HG03039 (cell line): ENCODE measurements around the gene OLIG3.

Source experiments
- ATAC-seq: cut with Tn5 transposase; IDR thresholded peaks from one replicate; pipeline ENCODE4 v1.9.1; 2021; ENCODE audit warnings: mild to moderate bottlenecking, moderate library complexity; ENCODE audit not compliant: unreplicated experiment

The OLIG3 gene

GRCh38 chr6:137472641-137473137 lies 21.5 kb downstream of the OLIG3 start:
- ATAC-seq = no peak

GRCh38 chr6:137471986-137472385 lies 22.2 kb downstream of the OLIG3 start:
- ATAC-seq = no peak

- no peak for ATAC-seq
These were observed 22.7 kb downstream of the OLIG3 start for GRCh38 chr6:137471497-137471896.

GRCh38 chr6:137467211-137467610 lies 27.0 kb downstream of the OLIG3 start:
- ATAC-seq = no peak

- no peak for ATAC-seq
These were observed 28.7 kb downstream of the OLIG3 start for GRCh38 chr6:137465378-137466009.

GRCh38 chr6:137452333-137452894 lies 41.8 kb downstream of the OLIG3 start:
- ATAC-seq = no peak

- ATAC-seq = no peak
These were observed 50.3 kb downstream of the OLIG3 start for GRCh38 chr6:137443901-137444300.
